SK-N-SH (cell line): ENCODE results near the gene PRKACG. TPM values are rescaled to one million over a fixed set of nuclear protein-coding genes. Genes with fewer than 3 reads are reported as not detected.

Experiments used
- CTCF ChIA-PET: fragments of 300-600, 350-600 bp; formaldehyde crosslinking; extraction: SDS; loops from one replicate; lab custom pipeline; 2021; lab: Yijun Ruan, JAX
- POLR2A ChIA-PET: fragments of 350-600 bp; sonication (Branson Sonifier 250); formaldehyde crosslinking; extraction: SDS; loops from one replicate; lab custom pipeline; 2020; ENCODE audit warnings: antibody characterized with exemption, inconsistent platforms; lab: Yijun Ruan, JAX
- DNase-seq: peaks from one replicate; pipeline ENCODE4 v3.0.0; 2012
- H2AFZ ChIP-seq: fragments of 200-600 bp; sonication (generic); 2 replicates; pipeline ENCODE4 v1.8.1; 2016; ENCODE audit warnings: antibody characterized with exemption, mild to moderate bottlenecking, low read depth
- H3F3A ChIP-seq: fragments of 200-600 bp; sonication (generic); replicated peaks from 2 replicates; pipeline ENCODE3; 2016; ENCODE audit warnings: antibody characterized with exemption, mild to moderate bottlenecking; ENCODE audit not compliant: insufficient read depth
- H3K27ac ChIP-seq, 2 experiments: fragments of 200-500 bp in 1 of 2; fragments of 200-600 bp in 1 of 2; sonication (Bioruptor generic) in 1 of 2; sonication (generic), shearing (Covaris generic) in 1 of 2; 2 replicates each; pipeline versions ENCODE4 v1.5.1 to v1.6.1; 2014 to 2016; ENCODE audit warnings: low read depth in 2 of 2, inconsistent platforms in 1 of 2, low read length in 1 of 2, mild to moderate bottlenecking in 1 of 2, mixed read lengths in 1 of 2
- H3K27me3 ChIP-seq: fragments of 200-600 bp; sonication (generic), shearing (Covaris generic); 2 replicates; pipeline ENCODE4 v1.6.1; 2016; ENCODE audit warnings: mixed run types; ENCODE audit not compliant: insufficient read depth
- H3K36me3 ChIP-seq, 2 experiments: fragments of 200-500 bp in 1 of 2; fragments of 200-600 bp in 1 of 2; sonication (Bioruptor generic) in 1 of 2; sonication (generic) in 1 of 2; replicated peaks in 1 of 2; 2 replicates each; pipeline versions ENCODE3 to v1.5.1; 2014 to 2016; ENCODE audit warnings: low read length in 1 of 2, mild to moderate bottlenecking in 1 of 2; ENCODE audit not compliant: insufficient read depth in 2 of 2, control insufficient read depth in 1 of 2
- H3K4me1 ChIP-seq, 2 experiments: fragments of 200-500 bp in 1 of 2; fragments of 200-600 bp in 1 of 2; sonication (Bioruptor generic) in 1 of 2; sonication (generic), shearing (Covaris generic) in 1 of 2; 2 replicates each; pipeline versions ENCODE4 v1.5.1 to v1.6.1; 2014 to 2016; ENCODE audit warnings: low read depth in 1 of 2, low read length in 1 of 2, mixed run types in 1 of 2; ENCODE audit not compliant: insufficient read depth in 2 of 2, control insufficient read depth in 1 of 2
- H3K4me2 ChIP-seq: fragments of 200-600 bp; sonication (generic), shearing (Covaris generic); 2 replicates; pipeline ENCODE4 v1.6.1; 2017; ENCODE audit warnings: mixed run types
- H3K4me3 ChIP-seq, 2 experiments: fragments of 200-500 bp in 1 of 2; fragments of 200-600 bp in 1 of 2; sonication (Bioruptor generic) in 1 of 2; sonication (generic), shearing (Covaris generic) in 1 of 2; 2 replicates each; pipeline versions ENCODE4 v1.5.1 to v1.8.1; 2014 to 2016; ENCODE audit warnings: low read depth in 2 of 2, inconsistent platforms in 1 of 2, low read length in 1 of 2, mild to moderate bottlenecking in 1 of 2, mixed read lengths in 1 of 2, moderate library complexity in 1 of 2
- H3K79me2 ChIP-seq: fragments of 200-600 bp; sonication (generic); 2 replicates; pipeline ENCODE4 v1.8.1; 2017; ENCODE audit warnings: mild to moderate bottlenecking; ENCODE audit not compliant: insufficient read depth
- H3K9ac ChIP-seq: fragments of 200-600 bp; sonication (generic); 2 replicates; pipeline ENCODE4 v1.6.1; 2017; ENCODE audit warnings: mixed run types
- H3K9me2 ChIP-seq: fragments of 200-600 bp; sonication (generic); 2 replicates; pipeline ENCODE4 v1.6.1; 2017; ENCODE audit warnings: mixed run types
- H3K9me3 ChIP-seq: fragments of 200-600 bp; sonication (generic); 2 replicates; pipeline ENCODE4 v1.6.1; 2017; ENCODE audit warnings: mixed run types, mild to moderate bottlenecking, moderate library complexity
- H4K20me1 ChIP-seq: fragments of 200-600 bp; sonication (generic); 2 replicates; pipeline ENCODE4 v1.6.1; 2017; ENCODE audit warnings: mild to moderate bottlenecking, mixed run types; ENCODE audit not compliant: insufficient read depth
- CTCF ChIP-seq: fragments of 200-600 bp; sonication (generic); IDR thresholded peaks from 2 replicates; pipeline ENCODE4 v1.6.1; 2017; ENCODE audit warnings: antibody characterized with exemption, mild to moderate bottlenecking, moderate library complexity
- EP300 ChIP-seq, 2 experiments: IDR thresholded peaks; 2 replicates each; pipeline versions ENCODE4 v1.4.0 to v1.6.1; 2012; ENCODE audit warnings: borderline replicate concordance in 1 of 2, low read depth in 1 of 2, low read length in 1 of 2
- EZH2phosphoT487 ChIP-seq: fragments of 200-600 bp; sonication (generic); IDR thresholded peaks from 2 replicates; pipeline ENCODE4 v1.6.1; 2017; ENCODE audit warnings: low read depth, mixed run types, mild to moderate bottlenecking, antibody characterized with exemption, moderate library complexity, borderline replicate concordance
- FOSL2 ChIP-seq: IDR thresholded peaks from 2 replicates; pipeline ENCODE4 v1.4.0; 2012; ENCODE audit warnings: low read depth, mild to moderate bottlenecking, moderate library complexity, borderline replicate concordance
- FOXJ3 ChIP-seq: sonication (generic); formaldehyde crosslinking; IDR thresholded peaks from 2 replicates; pipeline ENCODE4 v1.5.1; 2020; ENCODE audit warnings: mild to moderate bottlenecking, missing genetic modification reagents
- FOXM1 ChIP-seq: IDR thresholded peaks from 2 replicates; pipeline ENCODE4 v1.4.0; 2012; ENCODE audit warnings: low read depth, mild to moderate bottlenecking
- GABPA ChIP-seq: IDR thresholded peaks from 2 replicates; pipeline ENCODE4 v1.4.0; 2012; ENCODE audit warnings: low read depth, mild to moderate bottlenecking
- JUND ChIP-seq: IDR thresholded peaks from 2 replicates; pipeline ENCODE4 v1.4.0; 2012
- MXI1 ChIP-seq: IDR thresholded peaks from 2 replicates; pipeline ENCODE4 v1.6.1; 2012; ENCODE audit warnings: mild to moderate bottlenecking, low read depth, low read length, improper control_type of control experiment
- NFIC ChIP-seq: IDR thresholded peaks from 2 replicates; pipeline ENCODE4 v1.4.0; 2012; ENCODE audit warnings: borderline replicate concordance
- NRF1 ChIP-seq: IDR thresholded peaks from 2 replicates; pipeline ENCODE4 v1.6.1; 2012; ENCODE audit warnings: low read depth, mild to moderate bottlenecking, low read length
- POLR2AphosphoS5 ChIP-seq: IDR thresholded peaks from 2 replicates; pipeline ENCODE4 v1.6.1; 2012; ENCODE audit warnings: low read depth, low read length
- RAD21 ChIP-seq: IDR thresholded peaks from 2 replicates; pipeline ENCODE4 v1.6.1; 2012; ENCODE audit warnings: mild to moderate bottlenecking, low read length
- RCOR1 ChIP-seq: fragments of 150-350 bp; IDR thresholded peaks from 2 replicates; pipeline ENCODE4 v1.6.1; 2017; ENCODE audit warnings: antibody characterized with exemption, low read length
- SMC3 ChIP-seq: IDR thresholded peaks from 2 replicates; pipeline ENCODE4 v1.6.1; 2012; ENCODE audit warnings: low read depth, low read length, improper control_type of control experiment
- TCF12 ChIP-seq: IDR thresholded peaks from 2 replicates; pipeline ENCODE4 v1.4.0; 2012
- TEAD4 ChIP-seq: IDR thresholded peaks from 2 replicates; pipeline ENCODE4 v1.4.0; 2012; ENCODE audit warnings: mild to moderate bottlenecking, borderline replicate concordance; ENCODE audit not compliant: insufficient read depth
- YY1 ChIP-seq: IDR thresholded peaks from 2 replicates; pipeline ENCODE4 v1.4.0; 2012; ENCODE audit warnings: low read depth, mild to moderate bottlenecking
- whole genome bisulfite sequencing: methylation state at CpG from one replicate; pipeline ENCODE4 v1.1.6; 2017; ENCODE audit warnings: low lambda C conversion rate; 5-methylcytosine and 5-hydroxymethylcytosine counted together
- polyA plus RNA-seq, 3 experiments: library from polyadenylated mRNA; depleted of rRNA; stranded (reverse); fragments of >200 nt; gene quantifications; 2 replicates each; pipeline ENCODE4 v1.2.3, GENCODE V29; 2012
- TF ChIP-seq, protein P1 (sequence below): fragments of 150-350 bp; IDR thresholded peaks from 2 replicates; pipeline ENCODE4 v1.6.1; 2017; ENCODE audit warnings: antibody characterized with exemption, low read length, low read depth, borderline replicate concordance
- TF ChIP-seq, protein P2 (sequence below): IDR thresholded peaks from 2 replicates; pipeline ENCODE4 v1.4.0; 2012; ENCODE audit warnings: low read depth
- TF ChIP-seq, protein P3 (sequence below): IDR thresholded peaks from 2 replicates; pipeline ENCODE4 v1.4.0; 2012; ENCODE audit warnings: low read depth, borderline replicate concordance

Gene PRKACG
- polyA plus RNA-seq, 1 of the 3 experiments (the other 2 are of a cell fraction), result not detected

DNA sequence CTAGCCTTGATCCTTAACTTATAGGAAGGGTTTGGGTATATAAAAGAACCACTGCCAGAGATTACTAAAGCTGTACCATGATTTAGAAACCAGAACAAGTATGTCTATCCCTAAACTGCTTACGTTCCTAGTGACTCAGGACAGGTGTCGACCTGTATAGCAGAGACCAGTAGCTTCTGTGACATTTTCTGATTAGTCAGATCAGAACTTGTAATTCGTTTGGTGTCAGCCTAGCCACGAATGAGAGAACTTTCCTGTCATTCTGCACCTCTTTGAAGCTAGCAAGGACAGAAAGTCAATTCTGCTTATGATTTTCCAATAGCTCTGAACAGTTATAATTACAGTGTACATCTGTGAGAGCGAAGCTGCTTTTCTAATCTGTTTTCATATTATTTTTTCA, 39.5 kb downstream of the PRKACG start:
- no peak for DNase-seq
- Histone ChIP-seq H3K9me3 (no peaks in the 10 kb centered on the region), H3K4me3 (no peak overlapping the region), H3K9me2 (no peaks in the 10 kb centered on the region), H3K9ac (no peak overlapping the region), H3K4me2 (no peak overlapping the region), H4K20me1 (no peaks in the 10 kb centered on the region), H2AFZ (no peak overlapping the region), H3F3A (no peaks in the 10 kb centered on the region), H3K27me3 (peaks cover 5% of the 10 kb centered on the region; the same call in 1 of the 2 replicates), H3K79me2 (no peaks in the 10 kb centered on the region), H3K4me1 (no peaks in the 10 kb centered on the region), H3K27ac (no peak overlapping the region), H3K36me3 (no peaks in the 10 kb centered on the region)
- POLR2A ChIA-PET, result no interaction called here
- CTCF ChIA-PET, result interaction anchor here (1.2 kb wide), 1 partner anchor 25 kb away, joined by 5 read pairs; no protein-coding TSS in a partner anchor
- TF ChIP-seq MXI1, result no peak
- TF ChIP-seq, protein P1, sequence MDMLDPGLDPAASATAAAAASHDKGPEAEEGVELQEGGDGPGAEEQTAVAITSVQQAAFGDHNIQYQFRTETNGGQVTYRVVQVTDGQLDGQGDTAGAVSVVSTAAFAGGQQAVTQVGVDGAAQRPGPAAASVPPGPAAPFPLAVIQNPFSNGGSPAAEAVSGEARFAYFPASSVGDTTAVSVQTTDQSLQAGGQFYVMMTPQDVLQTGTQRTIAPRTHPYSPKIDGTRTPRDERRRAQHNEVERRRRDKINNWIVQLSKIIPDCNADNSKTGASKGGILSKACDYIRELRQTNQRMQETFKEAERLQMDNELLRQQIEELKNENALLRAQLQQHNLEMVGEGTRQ, result no peak
- TF ChIP-seq JUND, result no peak
- no peak for TF ChIP-seq GABPA
- TF ChIP-seq, protein P2, sequence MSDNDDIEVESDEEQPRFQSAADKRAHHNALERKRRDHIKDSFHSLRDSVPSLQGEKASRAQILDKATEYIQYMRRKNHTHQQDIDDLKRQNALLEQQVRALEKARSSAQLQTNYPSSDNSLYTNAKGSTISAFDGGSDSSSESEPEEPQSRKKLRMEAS, result no peak
- TF ChIP-seq FOSL2, result no peak
- no peak for TF ChIP-seq RCOR1
- TF ChIP-seq TCF12, result no peak
- no peak for TF ChIP-seq EP300 (IDR thresholded peaks at IDR 0.05; ENCODE audit: borderline replicate concordance in 1 of 2, low read depth in 1 of 2, low read length in 1 of 2)
- TF ChIP-seq EZH2phosphoT487, result no peak
- TF ChIP-seq CTCF, result no peak
- no peak for TF ChIP-seq NFIC
- TF ChIP-seq, protein P3, sequence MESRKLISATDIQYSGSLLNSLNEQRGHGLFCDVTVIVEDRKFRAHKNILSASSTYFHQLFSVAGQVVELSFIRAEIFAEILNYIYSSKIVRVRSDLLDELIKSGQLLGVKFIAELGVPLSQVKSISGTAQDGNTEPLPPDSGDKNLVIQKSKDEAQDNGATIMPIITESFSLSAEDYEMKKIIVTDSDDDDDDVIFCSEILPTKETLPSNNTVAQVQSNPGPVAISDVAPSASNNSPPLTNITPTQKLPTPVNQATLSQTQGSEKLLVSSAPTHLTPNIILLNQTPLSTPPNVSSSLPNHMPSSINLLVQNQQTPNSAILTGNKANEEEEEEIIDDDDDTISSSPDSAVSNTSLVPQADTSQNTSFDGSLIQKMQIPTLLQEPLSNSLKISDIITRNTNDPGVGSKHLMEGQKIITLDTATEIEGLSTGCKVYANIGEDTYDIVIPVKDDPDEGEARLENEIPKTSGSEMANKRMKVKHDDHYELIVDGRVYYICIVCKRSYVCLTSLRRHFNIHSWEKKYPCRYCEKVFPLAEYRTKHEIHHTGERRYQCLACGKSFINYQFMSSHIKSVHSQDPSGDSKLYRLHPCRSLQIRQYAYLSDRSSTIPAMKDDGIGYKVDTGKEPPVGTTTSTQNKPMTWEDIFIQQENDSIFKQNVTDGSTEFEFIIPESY, result no peak
- WGBS, result 5% methylated on average over 5 of the region's 5 CpGs

DNA sequence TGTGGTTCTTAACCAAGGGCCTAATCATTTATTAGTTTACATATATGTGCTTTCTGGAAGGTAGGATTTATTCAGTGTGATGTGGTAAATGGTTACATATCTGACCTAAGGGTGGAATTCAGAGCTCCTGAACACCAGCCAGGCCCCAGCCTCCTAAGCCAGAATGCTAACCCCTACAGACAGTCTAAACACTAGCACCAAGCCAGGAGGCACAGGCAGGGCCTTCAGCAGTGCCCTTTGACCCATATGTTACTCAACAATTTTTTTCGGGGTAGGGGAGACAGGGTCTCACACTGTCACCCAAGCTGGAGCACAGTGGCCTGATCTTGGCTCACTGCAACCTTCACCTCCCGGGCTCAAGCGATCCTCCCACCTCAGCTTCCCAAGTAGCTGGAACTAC, 40.3 kb downstream of the PRKACG start:
- 32% methylated on average over 3 of the region's 3 CpGs for WGBS
- no peak overlapping the region for H3K4me2 ChIP-seq
- H3K4me3 ChIP-seq, result no peak overlapping the region
- H3K9me3 ChIP-seq, result no peaks in the 10 kb centered on the region
- H3K36me3 ChIP-seq, result no peaks in the 10 kb centered on the region
- no peaks in the 10 kb centered on the region for H3K4me1 ChIP-seq
- TF ChIP-seq SMC3, result no peak
- TF ChIP-seq NFIC, result no peak
- TF ChIP-seq JUND, result no peak
- no peak for TF ChIP-seq NRF1
- no peak for TF ChIP-seq EZH2phosphoT487
- TF ChIP-seq RCOR1, result no peak
- no peak for TF ChIP-seq TEAD4
- no peak for TF ChIP-seq FOXM1
- no peak for TF ChIP-seq FOSL2
- TF ChIP-seq RAD21, result no peak
- TF ChIP-seq FOXJ3 (CRISPR knock-in tag), result no peak
- no peak for TF ChIP-seq EP300 (IDR thresholded peaks at IDR 0.05; ENCODE audit: borderline replicate concordance in 1 of 2, low read depth in 1 of 2, low read length in 1 of 2)
- no peak for TF ChIP-seq YY1
- TF ChIP-seq CTCF, result no peak
- TF ChIP-seq POLR2AphosphoS5, result no peak
- TF ChIP-seq, all 33 proteins: peak for 0
- Histone ChIP-seq H4K20me1 (no peaks in the 10 kb centered on the region), H2AFZ (no peak overlapping the region), H3K9ac (no peak overlapping the region), H3F3A (no peaks in the 10 kb centered on the region), H3K79me2 (no peaks in the 10 kb centered on the region), H3K27me3 (peaks cover 5% of the 10 kb centered on the region; the same call in 1 of the 2 replicates), H3K9me2 (no peaks in the 10 kb centered on the region), H3K27ac (no peak overlapping the region)
- ChIA-PET POLR2A (no interaction called here), CTCF (no interaction called here)
- DNase-seq, result no peak
